Mesenchymal stem cell (in vitro differentiated cells and primary cell): ENCODE measurements around the gene RORB.

ENCODE experiments used
- DNase-seq: peaks from one replicate; pipeline ENCODE4 v3.0.0-alpha.2; 2013
- H2AFZ ChIP-seq: one replicate; pipeline ENCODE4 v1.6.1; 2013; ENCODE audit warnings: low read depth, mild to moderate bottlenecking, control low read depth, inconsistent platforms, low read length, moderate library complexity
- H2AK5ac ChIP-seq: 2 replicates; pipeline ENCODE4 v1.6.1; 2013; ENCODE audit warnings: low read length, moderate library complexity, mild to moderate bottlenecking, inconsistent platforms; ENCODE audit not compliant: severe bottlenecking
- H2BK120ac ChIP-seq: one replicate; pipeline ENCODE4 v1.6.1; 2013; ENCODE audit warnings: low read depth, mild to moderate bottlenecking, inconsistent platforms, low read length, moderate library complexity
- H2BK12ac ChIP-seq, 2 experiments: one replicate each; pipeline ENCODE4 v1.6.1; 2013; ENCODE audit warnings: inconsistent platforms in 2 of 2, low read length in 2 of 2, mild to moderate bottlenecking in 2 of 2, moderate library complexity in 2 of 2, control low read depth in 1 of 2
- H2BK15ac ChIP-seq: one replicate; pipeline ENCODE4 v1.6.1; 2013; ENCODE audit warnings: mild to moderate bottlenecking, low read depth, inconsistent platforms; ENCODE audit not compliant: poor library complexity, severe bottlenecking
- H2BK5ac ChIP-seq: 2 replicates; pipeline ENCODE4 v1.6.1; 2013; ENCODE audit warnings: low read depth, mild to moderate bottlenecking, low read length, control low read depth, inconsistent platforms; ENCODE audit not compliant: poor library complexity, severe bottlenecking
- H3K14ac ChIP-seq, 2 experiments: one replicate each; pipeline ENCODE4 v1.6.1; 2013; ENCODE audit warnings: inconsistent platforms in 2 of 2, low read length in 2 of 2, control low read depth in 1 of 2, mild to moderate bottlenecking in 1 of 2, moderate library complexity in 1 of 2
- H3K18ac ChIP-seq, 2 experiments: one replicate each; pipeline ENCODE4 v1.6.1; 2013; ENCODE audit warnings: inconsistent platforms in 2 of 2, low read length in 2 of 2, control low read depth in 1 of 2, low read depth in 1 of 2, mild to moderate bottlenecking in 1 of 2
- H3K23ac ChIP-seq, 2 experiments: one replicate each; pipeline ENCODE4 v1.6.1; 2013; ENCODE audit warnings: inconsistent platforms in 2 of 2, low read length in 2 of 2, mild to moderate bottlenecking in 2 of 2, moderate library complexity in 2 of 2, control low read depth in 1 of 2
- H3K27ac ChIP-seq: 2 replicates; pipeline ENCODE4 v1.5.1; 2013; ENCODE audit warnings: mild to moderate bottlenecking, moderate library complexity, low read length, control low read depth, inconsistent platforms; ENCODE audit not compliant: poor library complexity, severe bottlenecking
- H3K27me3 ChIP-seq, 2 experiments: 2 replicates each; pipeline versions ENCODE4 v1.6.1 to v1.7.0; 2013; ENCODE audit warnings: low read length in 2 of 2, mild to moderate bottlenecking in 2 of 2, moderate library complexity in 2 of 2, control low read depth in 1 of 2, inconsistent platforms in 1 of 2; ENCODE audit not compliant: control insufficient read depth in 1 of 2, insufficient read depth in 1 of 2
- H3K36me3 ChIP-seq, 2 experiments: 2 replicates each; pipeline versions ENCODE4 v1.6.1 to v1.7.0; 2013; ENCODE audit warnings: low read length in 2 of 2, control low read depth in 1 of 2, inconsistent platforms in 1 of 2, low read depth in 1 of 2, mild to moderate bottlenecking in 1 of 2; ENCODE audit not compliant: insufficient read depth in 2 of 2, control insufficient read depth in 1 of 2
- H3K4ac ChIP-seq, 2 experiments: one replicate each; pipeline ENCODE4 v1.6.1; 2013; ENCODE audit warnings: inconsistent platforms in 2 of 2, low read length in 2 of 2, mild to moderate bottlenecking in 2 of 2, moderate library complexity in 2 of 2, control low read depth in 1 of 2, low read depth in 1 of 2
- H3K4me1 ChIP-seq: 2 replicates; pipeline ENCODE4 v1.6.1; 2013; ENCODE audit warnings: low read depth, low read length, control low read depth; ENCODE audit not compliant: control insufficient read depth, insufficient read depth
- H3K4me2 ChIP-seq: 2 replicates; pipeline ENCODE4 v1.6.1; 2013; ENCODE audit warnings: low read length, mild to moderate bottlenecking, inconsistent platforms; ENCODE audit not compliant: poor library complexity, severe bottlenecking
- H3K4me3 ChIP-seq, 2 experiments: 2 replicates each; pipeline versions ENCODE4 v1.5.1 to v1.7.0; 2013; ENCODE audit warnings: low read length in 2 of 2, mild to moderate bottlenecking in 2 of 2, control low read depth in 1 of 2, low read depth in 1 of 2; ENCODE audit not compliant: insufficient read depth in 1 of 2
- H3K79me1 ChIP-seq: replicated peaks from 2 replicates; pipeline ENCODE4 v1.6.1; 2013; ENCODE audit warnings: mild to moderate bottlenecking, control low read depth, low read length, inconsistent platforms; ENCODE audit not compliant: poor library complexity, severe bottlenecking
- H3K9ac ChIP-seq: 2 replicates; pipeline ENCODE4 v1.7.0; 2013; ENCODE audit warnings: mild to moderate bottlenecking, low read length, moderate library complexity
- H3K9me3 ChIP-seq: 2 replicates; pipeline ENCODE4 v1.7.0; 2013; ENCODE audit warnings: mild to moderate bottlenecking, low read length; ENCODE audit not compliant: control insufficient read depth
- H4K8ac ChIP-seq: one replicate; pipeline ENCODE4 v1.6.1; 2013; ENCODE audit warnings: inconsistent platforms, mild to moderate bottlenecking, low read length, moderate library complexity
- H4K91ac ChIP-seq: one replicate; pipeline ENCODE4 v1.6.1; 2013; ENCODE audit warnings: mild to moderate bottlenecking, low read length, inconsistent platforms
- WGBS: methylation state at CpG from one replicate; pipeline ENCODE4 v1.1.7; 2013; ENCODE audit warnings: mixed read lengths; 5-methylcytosine and 5-hydroxymethylcytosine counted together

RORB gene

GRCh38 chr9:74595286-74595685, 98.2 kb downstream of the RORB start:
- Histone ChIP-seq H2BK5ac (no peak overlapping the region), H2AFZ (no peak overlapping the region), H3K4me2 (no peak overlapping the region), H4K8ac (no peak overlapping the region), H3K4me3 (no peak overlapping the region), H3K9me3 (no peaks in the 10 kb centered on the region), H3K27ac (no peak overlapping the region), H3K14ac (no peak overlapping the region), H3K27me3 (no peaks in the 10 kb centered on the region), H3K18ac (no peak overlapping the region), H3K4ac (no peak overlapping the region), H3K9ac (no peak overlapping the region), H3K36me3 (no peaks in the 10 kb centered on the region), H2AK5ac (no peak overlapping the region), H2BK12ac (no peak overlapping the region), H3K79me1 (no peaks in the 10 kb centered on the region), H3K4me1 (no peaks in the 10 kb centered on the region), H4K91ac (no peak overlapping the region), H3K23ac (no peak overlapping the region), H2BK120ac (no peak overlapping the region), H2BK15ac (no peak overlapping the region)
- DNase-seq: no peak
- WGBS: 80% methylated on average over 1 of the region's 2 CpGs

- no peak for DNase-seq
- no peak overlapping the region for H2BK12ac ChIP-seq
- H3K9me3 ChIP-seq: no peaks in the 10 kb centered on the region
- H2AFZ ChIP-seq: no peak overlapping the region
- no peak overlapping the region for H2BK120ac ChIP-seq
- no peak overlapping the region for H2BK15ac ChIP-seq
- H3K4me3 ChIP-seq: no peak overlapping the region
- H4K8ac ChIP-seq: no peak overlapping the region
- H3K23ac ChIP-seq: no peak overlapping the region
- no peak overlapping the region for H2AK5ac ChIP-seq
- H3K9ac ChIP-seq: no peak overlapping the region
- no peak overlapping the region for H2BK5ac ChIP-seq
- H3K18ac ChIP-seq: no peak overlapping the region
- WGBS: 63% methylated on average over 3 of the region's 3 CpGs
- H3K4ac ChIP-seq: no peak overlapping the region
- no peaks in the 10 kb centered on the region for H3K79me1 ChIP-seq
- H3K27me3 ChIP-seq: no peaks in the 10 kb centered on the region
- H3K4me2 ChIP-seq: no peak overlapping the region
- no peak overlapping the region for H4K91ac ChIP-seq
- no peaks in the 10 kb centered on the region for H3K4me1 ChIP-seq
- H3K14ac ChIP-seq: no peak overlapping the region
- no peaks in the 10 kb centered on the region for H3K36me3 ChIP-seq
- H3K27ac ChIP-seq: no peak overlapping the region
These were observed 101.7 kb downstream of the RORB start for GRCh38 chr9:74598874-74599273.

- no peak for DNase-seq
These were observed 112.7 kb downstream of the RORB start for GRCh38 chr9:74609671-74610405.

GRCh38 chr9:74610523-74611061, 113.5 kb downstream of the RORB start:
- Histone ChIP-seq H4K91ac (no peak overlapping the region), H2BK5ac (no peak overlapping the region), H2AFZ (no peak overlapping the region), H3K18ac (no peak overlapping the region), H3K79me1 (no peaks in the 10 kb centered on the region), H3K4me3 (no peak overlapping the region), H3K36me3 (no peaks in the 10 kb centered on the region), H3K27ac (no peak overlapping the region), H3K9me3 (no peaks in the 10 kb centered on the region), H3K4me1 (no peaks in the 10 kb centered on the region), H2BK15ac (no peak overlapping the region), H3K14ac (no peak overlapping the region), H3K4ac (no peak overlapping the region), H2BK120ac (no peak overlapping the region), H3K23ac (no peak overlapping the region), H4K8ac (no peak overlapping the region), H2AK5ac (no peak overlapping the region), H3K4me2 (no peak overlapping the region), H2BK12ac (no peak overlapping the region), H3K27me3 (no peaks in the 10 kb centered on the region), H3K9ac (no peak overlapping the region)
- WGBS: 100% methylated on average over 1 of the region's 2 CpGs
- no peak for DNase-seq

More at GRCh38 chr9:74609671-74610405, 112.7 kb downstream of the RORB start:
- no peak overlapping the region for H3K27ac ChIP-seq
- no peaks in the 10 kb centered on the region for H3K4me1 ChIP-seq
- no peak overlapping the region for H3K4me2 ChIP-seq
- no peaks in the 10 kb centered on the region for H3K79me1 ChIP-seq
- 17% methylated on average over 1 of the region's 3 CpGs for WGBS
- no peak overlapping the region for H2AK5ac ChIP-seq
- H3K4me3 ChIP-seq: no peak overlapping the region
- H3K4ac ChIP-seq: no peak overlapping the region
- no peak overlapping the region for H2BK15ac ChIP-seq
- no peaks in the 10 kb centered on the region for H3K36me3 ChIP-seq
- no peak overlapping the region for H2BK120ac ChIP-seq
- H2BK5ac ChIP-seq: no peak overlapping the region
- H3K18ac ChIP-seq: no peak overlapping the region
- no peak overlapping the region for H3K14ac ChIP-seq
- H2AFZ ChIP-seq: no peak overlapping the region
- no peak overlapping the region for H3K9ac ChIP-seq
- H3K27me3 ChIP-seq: no peaks in the 10 kb centered on the region
- H2BK12ac ChIP-seq: no peak overlapping the region
- H3K9me3 ChIP-seq: no peaks in the 10 kb centered on the region
- H4K8ac ChIP-seq: no peak overlapping the region
- H3K23ac ChIP-seq: no peak overlapping the region
- no peak overlapping the region for H4K91ac ChIP-seq
